Trophoblast cell (in vitro differentiated cells and primary cell): ENCODE results near the gene CEACAM19.

Source experiments
- DNase-seq, 2 donors: peaks; one replicate each; pipeline ENCODE4 v3.0.0-alpha.2; 2016
- H2AFZ ChIP-seq: 2 replicates; pipeline ENCODE4 v1.6.1; 2013; ENCODE audit warnings: low read length, moderate library complexity, mild to moderate bottlenecking; ENCODE audit not compliant: insufficient read depth, poor library complexity
- H2AK5ac ChIP-seq: 2 replicates; pipeline ENCODE4 v1.6.1; 2013; ENCODE audit warnings: mild to moderate bottlenecking, low read length
- H2BK120ac ChIP-seq: 2 replicates; pipeline ENCODE4 v1.6.1; 2013; ENCODE audit warnings: low read length, mild to moderate bottlenecking, moderate library complexity; ENCODE audit not compliant: insufficient read depth, poor library complexity
- H2BK12ac ChIP-seq: 2 replicates; pipeline ENCODE4 v1.6.1; 2013; ENCODE audit warnings: mild to moderate bottlenecking, low read length, moderate library complexity
- H2BK5ac ChIP-seq: 2 replicates; pipeline ENCODE4 v1.6.1; 2013; ENCODE audit warnings: low read length, low read depth, moderate library complexity, mild to moderate bottlenecking; ENCODE audit not compliant: poor library complexity
- H3K14ac ChIP-seq: 2 replicates; pipeline ENCODE4 v1.6.1; 2013; ENCODE audit warnings: mild to moderate bottlenecking, low read length
- H3K18ac ChIP-seq: 2 replicates; pipeline ENCODE4 v1.6.1; 2013; ENCODE audit warnings: mild to moderate bottlenecking, low read length
- H3K23ac ChIP-seq: 2 replicates; pipeline ENCODE4 v1.6.1; 2013; ENCODE audit warnings: low read length
- H3K27ac ChIP-seq: 2 replicates; pipeline ENCODE4 v1.5.1; 2013; ENCODE audit warnings: low read depth, mild to moderate bottlenecking, inconsistent platforms, low read length, moderate library complexity
- H3K27me3 ChIP-seq: 2 replicates; pipeline ENCODE4 v1.6.1; 2013; ENCODE audit warnings: inconsistent platforms, mild to moderate bottlenecking, low read length, moderate library complexity; ENCODE audit not compliant: insufficient read depth
- H3K36me3 ChIP-seq, 2 experiments: 1 replicate in 1 of 2; 2 replicates in 1 of 2; pipeline ENCODE4 v1.6.1; 2013; ENCODE audit warnings: low read length in 2 of 2, mild to moderate bottlenecking in 2 of 2, moderate library complexity in 1 of 2; ENCODE audit not compliant: insufficient read depth in 2 of 2, control insufficient read depth in 1 of 2
- H3K4ac ChIP-seq: 2 replicates; pipeline ENCODE4 v1.6.1; 2013; ENCODE audit warnings: low read depth, mild to moderate bottlenecking, low read length, moderate library complexity
- H3K4me1 ChIP-seq, 2 experiments: 1 replicate in 1 of 2; 2 replicates in 1 of 2; pipeline ENCODE4 v1.6.1; 2013; ENCODE audit warnings: low read length in 2 of 2, mild to moderate bottlenecking in 2 of 2, moderate library complexity in 1 of 2; ENCODE audit not compliant: insufficient read depth in 2 of 2, control insufficient read depth in 1 of 2
- H3K4me2 ChIP-seq: 2 replicates; pipeline ENCODE4 v1.6.1; 2013; ENCODE audit warnings: inconsistent platforms, mild to moderate bottlenecking, low read length, moderate library complexity
- H3K4me3 ChIP-seq: 2 replicates; pipeline ENCODE4 v1.5.1; 2013; ENCODE audit warnings: mild to moderate bottlenecking, low read depth, low read length, inconsistent platforms
- H3K79me1 ChIP-seq: one replicate; pipeline ENCODE4 v1.6.1; 2013; ENCODE audit warnings: low read length
- H3K79me2 ChIP-seq: 2 replicates; pipeline ENCODE4 v1.6.1; 2013; ENCODE audit warnings: low read length, mild to moderate bottlenecking; ENCODE audit not compliant: control insufficient read depth, insufficient read depth, poor library complexity
- H3K9ac ChIP-seq: 2 replicates; pipeline ENCODE4 v1.6.1; 2013; ENCODE audit warnings: mild to moderate bottlenecking, low read length
- H3K9me3 ChIP-seq: 2 replicates; pipeline ENCODE4 v1.6.1; 2013; ENCODE audit warnings: low read depth, mild to moderate bottlenecking, control low read depth, inconsistent platforms, low read length; ENCODE audit not compliant: insufficient read depth
- H4K12ac ChIP-seq: 2 replicates; pipeline ENCODE4 v1.6.1; 2013; ENCODE audit warnings: low read depth, mild to moderate bottlenecking, low read length, moderate library complexity
- H4K8ac ChIP-seq: 2 replicates; pipeline ENCODE4 v1.6.1; 2013; ENCODE audit warnings: low read depth, mild to moderate bottlenecking, low read length, moderate library complexity
- H4K91ac ChIP-seq: one replicate; pipeline ENCODE4 v1.6.1; 2013; ENCODE audit warnings: low read depth, mild to moderate bottlenecking, low read length, moderate library complexity
- WGBS: extraction: QIAGEN DNeasy Blood & Tissue Kit; methylation state at CpG from one replicate; pipeline ENCODE4 v1.1.7; 2013; ENCODE audit warnings: missing lambda C conversion rate; ENCODE audit not compliant: insufficient read length, insufficient coverage; ENCODE audit errors: extremely low coverage; 5-methylcytosine and 5-hydroxymethylcytosine counted together

Gene CEACAM19

DNA sequence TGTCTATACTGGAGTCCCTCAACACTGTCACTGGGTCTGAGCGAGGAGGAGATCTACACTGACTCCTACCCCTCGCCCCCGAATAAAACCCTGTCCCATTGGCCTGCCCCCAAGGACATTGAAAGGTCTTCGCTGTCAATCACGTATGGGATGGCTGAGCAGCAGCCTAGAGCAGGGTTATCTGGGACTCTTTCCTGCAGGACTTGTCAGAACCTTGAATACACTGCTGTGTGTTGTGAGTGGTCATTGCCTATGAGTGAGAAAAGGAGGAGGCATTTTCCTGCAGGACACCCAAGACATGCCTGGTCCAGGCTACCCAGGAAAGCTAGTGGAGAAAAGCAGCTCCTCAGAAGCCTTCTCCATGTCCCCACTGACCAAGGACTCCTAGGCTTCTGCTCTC, 17.9 kb upstream of the CEACAM19 start:
- Histone ChIP-seq H4K91ac (no peak overlapping the region), H3K4me1 (no peaks in the 10 kb centered on the region), H3K4ac (no peak overlapping the region), H3K27me3 (no peaks in the 10 kb centered on the region), H2AK5ac (no peak overlapping the region), H3K79me1 (no peaks in the 10 kb centered on the region), H2AFZ (no peak overlapping the region), H3K27ac (no peak overlapping the region), H3K4me3 (no peak overlapping the region), H2BK12ac (no peak overlapping the region), H2BK5ac (no peak overlapping the region), H3K14ac (no peak overlapping the region), H3K4me2 (no peak overlapping the region), H2BK120ac (no peak overlapping the region), H3K9ac (no peak overlapping the region), H3K9me3 (no peaks in the 10 kb centered on the region), H3K18ac (no peak overlapping the region), H4K12ac (no peak overlapping the region), H3K79me2 (no peaks in the 10 kb centered on the region), H3K23ac (no peak overlapping the region), H4K8ac (no peak overlapping the region), H3K36me3 (peaks cover 65 to 77% of the 10 kb centered on the region in 2 experiments)
- no peak for DNase-seq
- no CpG with 5 or more reads among the region's 5 CpGs for WGBS

DNA sequence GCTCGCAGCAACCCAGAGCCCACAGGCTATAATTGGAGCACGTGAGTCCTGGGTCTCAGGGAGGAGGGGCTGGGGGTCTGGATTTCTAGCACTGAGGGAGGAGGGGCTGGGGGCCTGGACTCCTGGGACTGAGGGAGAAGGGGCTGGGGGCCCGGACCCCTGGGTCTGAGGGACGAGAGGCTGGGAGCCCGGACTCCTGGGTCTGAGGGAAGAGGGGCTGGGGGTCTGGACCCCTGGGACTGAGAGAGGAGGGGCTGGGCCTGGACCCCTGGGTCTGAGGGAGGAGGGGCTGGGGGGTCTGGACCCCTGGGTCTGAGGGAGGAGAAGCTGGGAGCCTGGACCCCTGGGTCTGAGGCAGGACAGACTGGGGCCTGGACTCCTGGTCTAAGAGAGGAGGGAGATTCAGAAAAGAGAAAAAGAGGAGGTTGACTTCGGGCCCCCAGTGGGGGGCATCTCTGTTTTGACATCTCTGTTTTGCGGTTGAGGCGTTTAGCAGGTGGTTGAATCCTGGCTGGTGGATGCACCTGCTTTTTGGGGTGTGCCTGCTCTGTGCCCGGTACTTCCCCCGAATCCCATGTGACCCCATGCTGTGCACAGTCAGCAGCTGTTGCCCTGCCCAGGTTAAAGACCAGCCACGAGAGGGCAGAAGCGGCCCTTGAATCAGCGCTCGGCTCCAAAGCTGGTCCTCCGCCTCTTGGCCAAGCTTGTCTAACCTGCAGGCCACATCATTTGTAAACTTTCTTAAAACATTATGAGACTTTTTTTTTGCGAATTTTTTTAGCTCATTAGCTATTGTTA, 17.1 kb upstream of the CEACAM19 start:
- H3K14ac ChIP-seq, result no peak overlapping the region
- H3K23ac ChIP-seq, result no peak overlapping the region
- no CpG with 5 or more reads among the region's 16 CpGs for WGBS
- no peak overlapping the region for H3K4me2 ChIP-seq
- no peaks in the 10 kb centered on the region for H3K9me3 ChIP-seq
- H3K27ac ChIP-seq, result no peak overlapping the region
- H3K4me3 ChIP-seq, result no peak overlapping the region
- H2BK12ac ChIP-seq, result no peak overlapping the region
- H3K79me2 ChIP-seq, result no peaks in the 10 kb centered on the region
- H2BK5ac ChIP-seq, result no peak overlapping the region
- peaks cover 65 to 79% of the 10 kb centered on the region in 2 experiments for H3K36me3 ChIP-seq
- H4K8ac ChIP-seq, result no peak overlapping the region
- no peaks in the 10 kb centered on the region for H3K27me3 ChIP-seq
- H3K9ac ChIP-seq, result no peak overlapping the region
- DNase-seq, result peak; percentile 54 to 76
- no peaks in the 10 kb centered on the region for H3K4me1 ChIP-seq
- no peak overlapping the region for H2AFZ ChIP-seq
- no peak overlapping the region for H2BK120ac ChIP-seq
- H4K91ac ChIP-seq, result no peak overlapping the region
- no peak overlapping the region for H3K4ac ChIP-seq
- no peak overlapping the region for H2AK5ac ChIP-seq
- H3K18ac ChIP-seq, result no peak overlapping the region
- H4K12ac ChIP-seq, result no peak overlapping the region
- H3K79me1 ChIP-seq, result no peaks in the 10 kb centered on the region

DNA sequence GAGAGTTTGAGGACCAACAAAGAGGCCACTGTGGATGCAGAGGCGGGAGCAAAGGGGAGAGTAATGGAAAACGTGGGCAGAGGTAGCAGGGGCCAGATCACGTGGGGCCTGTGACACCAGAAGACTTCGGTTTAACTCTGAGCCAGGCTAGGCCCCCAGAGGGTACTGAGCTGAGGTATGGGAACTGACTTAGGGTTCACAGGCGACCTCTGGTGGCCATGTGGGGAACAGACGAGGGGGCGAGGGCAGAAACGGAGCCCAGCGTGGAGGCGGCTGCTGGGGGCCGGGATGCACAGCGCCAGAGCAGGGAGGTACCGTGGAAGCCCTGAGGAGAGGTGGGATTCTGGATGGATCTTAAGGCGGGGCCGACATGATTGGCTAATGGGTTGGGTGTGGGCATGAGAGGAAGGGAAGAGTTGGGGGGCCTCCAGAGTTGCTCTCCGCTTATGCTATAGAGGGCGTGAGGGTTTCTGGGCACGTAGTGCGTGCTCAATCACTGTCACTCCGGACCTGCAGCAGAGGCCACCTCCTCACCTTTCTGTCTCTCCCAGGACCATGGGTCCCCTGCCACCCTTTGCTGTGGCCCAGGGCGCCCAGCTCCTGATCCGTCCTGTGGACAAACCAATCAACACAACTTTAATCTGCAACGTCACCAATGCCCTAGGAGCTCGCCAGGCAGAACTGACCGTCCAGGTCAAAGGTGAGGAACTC, 13.9 kb upstream of the CEACAM19 start:
- peak; percentile 46 to 74 for DNase-seq
- no peaks in the 10 kb centered on the region for H3K79me1 ChIP-seq
- no peak overlapping the region for H2BK120ac ChIP-seq
- H3K4ac ChIP-seq, result no peak overlapping the region
- peaks cover 61 to 75% of the 10 kb centered on the region in 2 experiments for H3K36me3 ChIP-seq
- WGBS, result no CpG with 5 or more reads among the region's 25 CpGs
- no peak overlapping the region for H2BK12ac ChIP-seq
- no peaks in the 10 kb centered on the region for H3K4me1 ChIP-seq
- no peak overlapping the region for H3K4me3 ChIP-seq
- H4K8ac ChIP-seq, result no peak overlapping the region
- no peak overlapping the region for H3K27ac ChIP-seq
- no peak overlapping the region for H2AK5ac ChIP-seq
- H3K9ac ChIP-seq, result no peak overlapping the region
- H3K9me3 ChIP-seq, result no peaks in the 10 kb centered on the region
- H4K91ac ChIP-seq, result no peak overlapping the region
- no peaks in the 10 kb centered on the region for H3K79me2 ChIP-seq
- H3K27me3 ChIP-seq, result no peaks in the 10 kb centered on the region
- no peak overlapping the region for H3K23ac ChIP-seq
- H3K4me2 ChIP-seq, result no peak overlapping the region
- H3K18ac ChIP-seq, result no peak overlapping the region
- no peak overlapping the region for H2AFZ ChIP-seq
- H3K14ac ChIP-seq, result no peak overlapping the region
- no peak overlapping the region for H2BK5ac ChIP-seq
- no peak overlapping the region for H4K12ac ChIP-seq

DNA sequence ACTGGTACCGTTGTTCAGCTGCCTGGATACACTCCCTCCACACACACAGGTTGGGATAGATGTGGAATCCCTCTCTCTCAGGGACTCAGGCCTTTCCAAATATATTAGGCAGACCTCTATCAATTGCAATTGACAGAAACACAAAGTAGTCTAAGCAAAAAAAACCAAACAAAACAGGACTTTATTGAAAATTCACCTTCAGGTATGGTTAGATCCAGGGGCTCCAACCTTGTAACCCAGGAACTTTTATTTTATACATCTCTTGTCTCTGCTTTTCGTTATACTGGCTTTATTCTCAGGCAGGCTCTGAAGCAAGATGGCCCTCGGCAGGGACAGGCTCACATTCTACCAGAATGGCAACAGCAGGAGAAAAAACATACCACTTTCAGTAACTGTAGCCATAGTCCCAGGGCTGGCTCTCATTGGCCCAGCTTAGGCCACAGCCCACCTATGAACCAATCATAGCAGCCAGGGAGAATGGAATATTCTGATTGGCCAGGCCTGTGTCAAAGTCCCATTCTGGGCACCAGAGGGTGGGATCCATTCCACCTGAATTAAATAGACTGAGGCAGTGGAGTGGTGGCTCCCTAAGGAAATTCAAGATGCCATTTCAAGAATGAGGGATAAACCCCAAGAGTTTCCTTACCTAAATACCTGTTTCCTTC, 13.1 kb upstream of the CEACAM19 start:
- Histone ChIP-seq H4K8ac (no peak overlapping the region), H3K27me3 (no peaks in the 10 kb centered on the region), H3K36me3 (peaks cover 61 to 78% of the 10 kb centered on the region in 2 experiments), H3K79me2 (no peaks in the 10 kb centered on the region), H2BK120ac (no peak overlapping the region), H3K4me3 (no peak overlapping the region), H3K4me1 (no peaks in the 10 kb centered on the region), H4K12ac (no peak overlapping the region), H3K4ac (no peak overlapping the region), H3K4me2 (no peak overlapping the region), H2BK12ac (no peak overlapping the region), H2AK5ac (no peak overlapping the region), H2BK5ac (no peak overlapping the region), H3K27ac (no peak overlapping the region), H3K23ac (no peak overlapping the region), H3K14ac (no peak overlapping the region), H2AFZ (no peak overlapping the region), H4K91ac (no peak overlapping the region), H3K9ac (no peak overlapping the region), H3K18ac (no peak overlapping the region), H3K9me3 (peaks cover 2% of the 10 kb centered on the region), H3K79me1 (no peaks in the 10 kb centered on the region)
- DNase-seq, result no peak
- no CpG with 5 or more reads among the region's 3 CpGs for WGBS
